ENCODE data around the gene SULF2.

The SULF2 gene

DNA sequence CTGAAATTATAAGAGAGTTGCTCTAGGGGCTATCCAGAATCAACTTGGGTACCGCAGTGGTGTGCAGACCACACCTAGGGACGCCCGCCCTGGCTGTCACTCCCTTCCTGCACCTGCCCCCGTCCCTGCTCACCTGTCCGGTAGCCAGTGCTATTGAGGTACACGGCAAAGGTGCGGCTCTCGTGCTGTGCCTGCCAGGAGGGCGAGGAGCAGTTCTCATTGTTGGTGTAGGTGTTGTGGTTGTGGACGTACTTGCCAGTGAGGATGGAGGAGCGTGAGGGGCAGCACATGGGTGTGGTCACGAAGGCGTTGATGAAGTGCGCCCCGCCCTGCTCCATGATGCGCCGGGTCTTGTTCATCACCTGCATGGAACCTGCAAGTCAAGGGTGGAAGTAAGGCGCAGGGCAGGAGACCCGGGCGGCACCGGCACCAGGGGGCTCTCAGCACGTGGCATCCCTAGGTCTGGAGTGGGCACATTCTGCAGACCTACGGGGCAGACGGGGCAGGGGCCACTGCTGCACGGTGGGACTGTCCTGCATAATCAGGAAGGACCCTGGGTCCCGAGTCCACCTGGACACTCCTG, 48.6 kb downstream of the SULF2 start:
- no peak for DNase-seq (ENCODE audit: low read depth)

DNA sequence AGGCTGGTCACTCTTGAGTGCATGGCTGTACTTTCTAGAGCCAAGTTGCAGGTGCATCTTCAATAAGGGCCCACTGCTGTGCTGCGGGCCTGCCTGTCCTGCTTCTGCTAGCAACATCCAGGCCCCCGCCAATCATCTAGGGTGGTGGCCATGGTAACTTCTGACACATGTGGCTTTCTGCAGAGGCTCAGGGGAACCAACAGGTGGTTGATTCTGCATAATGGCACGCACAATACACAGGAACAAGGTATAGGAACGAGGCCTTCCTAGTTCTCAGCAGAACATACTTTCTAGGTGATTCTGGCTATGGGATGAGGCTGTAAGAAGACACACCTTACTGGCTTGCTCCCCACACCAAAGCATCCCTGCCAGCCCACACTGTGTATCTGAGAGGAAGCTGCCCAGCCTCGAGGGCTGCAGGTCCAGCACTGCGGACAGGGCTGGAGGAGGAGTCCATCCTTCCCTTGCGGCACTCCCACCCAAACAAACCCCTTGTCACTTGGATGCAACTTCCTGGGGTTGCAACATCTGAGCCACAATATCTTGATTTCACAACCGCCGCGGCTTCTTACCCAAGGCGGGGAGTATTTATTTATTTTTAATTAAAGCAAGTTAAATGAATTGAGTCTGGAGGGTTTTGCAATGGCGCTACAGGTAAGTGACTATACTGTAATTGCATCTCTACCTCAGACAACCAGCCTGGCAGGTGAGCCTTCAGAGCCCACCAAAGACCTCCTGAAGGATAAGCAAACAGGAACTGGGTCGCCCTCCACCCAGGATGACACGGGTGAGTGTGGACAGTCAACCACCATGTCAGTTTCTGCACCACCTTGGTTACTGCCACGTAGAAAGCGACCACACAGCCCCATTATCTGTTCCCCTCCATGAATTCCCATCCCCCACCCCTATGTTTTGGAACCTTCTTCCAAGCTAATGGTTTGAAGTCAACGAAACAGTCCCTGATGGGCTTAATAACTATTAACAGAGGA, 49.6 kb downstream of the SULF2 start:
- DNase-seq (ENCODE audit: low read depth): no peak

DNA sequence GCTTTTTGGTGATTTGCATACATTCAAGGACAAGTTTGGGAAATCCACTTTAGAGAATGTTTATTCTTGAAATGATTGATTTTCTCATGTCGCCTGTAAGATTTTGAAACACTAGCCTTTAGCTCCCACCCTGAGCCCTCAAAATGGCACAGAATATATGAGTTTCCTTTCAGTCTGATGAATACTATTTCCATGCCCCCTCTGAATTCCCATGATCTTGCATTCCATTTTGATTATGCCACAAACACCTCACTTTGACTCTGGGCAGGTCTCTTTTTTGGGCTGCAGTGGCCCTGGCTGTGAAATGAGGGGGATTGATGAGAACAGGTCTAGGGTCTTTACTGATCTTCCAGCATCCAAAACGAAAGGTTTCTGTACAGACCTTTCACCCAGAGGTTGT, 50.4 kb downstream of the SULF2 start:
- DNase-seq (ENCODE audit: low read depth): no peak

DNA sequence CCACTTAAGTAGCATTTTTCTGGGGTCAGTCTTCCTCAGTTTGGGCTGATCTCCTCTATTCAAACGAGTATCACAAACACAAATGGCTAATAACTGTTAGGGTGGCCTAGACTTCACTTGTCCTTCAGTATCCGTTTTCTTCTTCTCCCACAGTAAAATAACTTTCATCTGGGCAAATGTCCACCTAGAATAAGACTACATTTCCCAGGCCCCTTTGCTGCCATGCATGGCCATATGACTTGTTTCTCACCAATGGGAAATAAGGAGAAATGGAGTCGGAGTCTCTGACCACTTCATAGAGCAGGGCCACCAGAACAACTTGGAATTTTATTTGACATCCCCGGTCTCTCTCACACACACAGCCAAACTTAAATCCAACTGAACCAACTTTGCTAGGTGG, 51.4 kb downstream of the SULF2 start:
- no peak for DNase-seq (ENCODE audit: low read depth)

DNA sequence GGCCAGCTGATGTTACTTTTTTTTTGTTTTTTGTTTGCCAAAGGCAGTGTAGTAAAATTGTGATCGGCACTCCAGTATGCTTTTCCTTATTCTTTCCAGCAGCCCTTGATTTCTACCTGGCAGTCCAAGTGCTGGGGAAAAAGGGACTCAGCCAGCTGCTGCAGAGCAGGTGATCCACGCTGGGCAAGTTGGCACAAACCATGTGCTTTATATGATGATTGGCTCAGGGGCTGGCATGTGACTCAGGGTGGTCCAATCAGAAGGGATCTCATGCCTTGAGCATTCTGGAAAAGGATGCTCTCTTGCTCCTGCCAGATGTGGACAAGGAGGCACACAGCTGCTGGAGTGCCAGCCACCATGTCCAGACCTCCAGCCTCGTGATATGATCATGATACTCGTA, 54.5 kb downstream of the SULF2 start:
- DNase-seq (ENCODE audit: low read depth): no peak

DNA sequence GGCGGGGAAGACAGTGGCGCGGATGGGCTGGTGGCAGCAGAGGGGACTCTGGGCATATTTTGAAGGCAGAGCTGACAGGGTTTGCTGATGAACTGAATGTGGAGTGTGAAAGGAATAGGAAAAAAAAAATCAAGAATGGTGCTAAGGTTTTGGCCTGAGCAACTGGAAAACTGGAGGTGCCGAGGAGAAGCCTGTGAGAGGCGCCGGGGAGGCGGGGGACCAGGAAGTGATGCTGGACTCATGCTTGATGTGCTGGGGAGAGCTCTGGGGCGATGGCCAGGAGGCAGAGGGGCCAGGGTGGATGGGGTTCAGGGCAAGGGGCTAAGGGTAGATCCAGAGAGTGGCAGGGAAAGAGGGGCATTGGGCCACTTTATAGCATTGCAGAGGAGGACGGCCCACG, 55.8 kb downstream of the SULF2 start:
- DNase-seq (ENCODE audit: low read depth): no peak

DNA sequence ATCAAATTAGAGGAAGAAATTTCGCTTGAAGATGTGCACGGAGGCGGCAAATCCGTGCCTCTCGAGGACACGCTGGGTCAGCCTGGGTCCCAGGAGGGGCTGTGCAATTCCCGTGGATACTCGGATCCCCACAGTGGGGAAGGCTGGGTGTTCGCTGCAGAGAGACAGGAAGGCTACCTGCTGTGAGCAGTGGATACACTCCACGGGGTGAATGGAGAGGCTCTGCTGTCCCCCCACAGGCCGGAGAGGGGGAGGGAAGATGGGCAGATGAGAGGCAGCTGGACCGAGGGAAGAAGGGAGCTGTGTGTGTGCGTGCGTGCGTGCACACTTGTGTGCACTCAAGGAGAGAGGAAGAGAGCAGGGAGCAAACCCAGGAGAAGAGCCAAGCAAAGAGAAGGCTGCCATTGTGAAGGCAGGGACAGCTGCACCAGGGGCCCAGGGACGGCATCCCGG, 57.3 kb downstream of the SULF2 start:
- DNase-seq (ENCODE audit: low read depth): no peak

DNA sequence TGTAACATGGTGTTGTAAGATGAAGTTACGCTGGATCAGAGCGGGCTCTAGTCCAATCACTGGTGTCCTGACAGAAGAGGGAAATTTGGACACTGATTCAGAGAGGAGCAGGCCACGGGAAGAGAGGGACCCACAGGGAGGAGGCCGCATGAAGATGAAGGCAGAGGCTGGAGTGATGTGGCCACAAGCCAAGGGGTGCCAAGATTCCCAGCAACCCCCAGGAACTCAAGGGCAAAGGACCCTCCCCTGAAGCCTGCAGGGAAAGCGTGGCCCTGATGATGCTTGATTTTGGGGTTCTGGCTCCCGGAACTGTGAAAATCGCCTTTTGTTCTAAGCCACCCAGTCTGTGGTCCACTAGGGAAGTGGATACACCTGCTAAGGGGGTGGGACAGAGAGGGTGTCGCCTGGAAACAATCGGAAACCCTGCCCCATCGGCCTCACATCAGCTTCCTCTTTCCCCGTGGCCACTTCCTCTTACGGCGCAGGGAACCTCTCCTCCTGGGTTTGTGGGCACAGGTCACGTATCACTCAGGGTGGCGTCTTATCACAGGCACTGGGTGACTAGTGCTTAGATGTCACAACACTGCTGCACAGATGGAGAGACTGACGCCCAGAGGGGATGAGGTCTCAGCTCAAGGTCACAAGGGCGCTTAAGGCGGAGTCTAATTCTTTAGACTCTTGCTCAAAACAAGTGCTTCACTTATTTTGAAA, 58.0 kb downstream of the SULF2 start:
- DNase-seq (ENCODE audit: low read depth): no peak

DNA sequence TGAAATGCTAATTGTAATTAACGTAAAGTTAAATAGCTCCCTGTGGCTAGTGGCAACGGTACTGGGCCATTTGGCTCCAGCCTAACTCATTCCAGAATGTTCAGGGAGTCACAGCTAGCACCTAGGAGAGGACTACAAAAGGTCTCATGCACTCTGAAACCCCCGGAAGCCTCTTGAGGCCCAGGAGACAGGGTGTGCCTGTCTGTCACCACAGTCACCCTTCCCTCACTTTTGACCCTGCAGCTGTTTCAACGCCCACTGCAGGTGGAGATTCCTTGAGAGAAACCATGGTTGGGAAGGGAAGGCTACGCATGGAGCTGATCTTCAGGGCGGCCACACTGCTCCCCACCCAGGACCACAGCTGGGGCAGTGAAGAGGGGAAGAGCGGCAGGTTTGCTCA, 58.6 kb downstream of the SULF2 start:
- no peak for DNase-seq (ENCODE audit: low read depth)

DNA sequence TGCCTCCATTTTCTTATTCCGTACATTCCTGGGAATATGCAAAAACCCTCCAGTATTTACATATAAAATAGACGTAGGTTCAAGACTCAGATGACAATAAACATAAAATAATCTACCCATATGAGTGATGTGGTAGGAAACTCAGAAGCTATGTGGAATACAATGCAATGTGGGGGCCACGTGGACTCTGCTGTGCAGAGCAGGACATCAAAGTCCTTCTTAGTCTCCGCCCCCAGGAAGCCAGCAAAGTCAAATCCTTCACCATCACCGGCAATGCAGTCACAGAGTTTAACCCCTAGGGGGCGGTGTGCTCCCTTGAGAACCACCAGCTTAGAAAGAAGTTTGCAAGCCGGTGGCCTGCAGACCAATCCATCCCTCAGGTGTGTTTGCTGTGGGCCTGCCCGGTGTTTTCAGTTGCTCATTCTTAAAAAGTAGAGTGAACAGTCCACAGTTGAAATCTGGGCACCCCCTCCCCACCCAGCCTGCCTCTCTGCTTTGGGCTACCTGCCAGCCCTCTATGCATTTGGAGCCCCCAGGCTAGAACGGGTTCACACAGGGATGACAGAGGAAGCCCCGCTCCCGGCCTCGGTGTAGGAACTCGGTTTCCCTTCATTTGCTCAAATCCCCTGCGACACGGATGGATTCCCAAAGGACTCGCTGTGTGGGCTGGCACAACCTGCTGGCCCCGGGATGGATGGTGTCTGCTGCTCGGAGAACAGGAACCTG, 59.9 kb downstream of the SULF2 start:
- DNase-seq (ENCODE audit: low read depth): peak; percentile 80

DNA sequence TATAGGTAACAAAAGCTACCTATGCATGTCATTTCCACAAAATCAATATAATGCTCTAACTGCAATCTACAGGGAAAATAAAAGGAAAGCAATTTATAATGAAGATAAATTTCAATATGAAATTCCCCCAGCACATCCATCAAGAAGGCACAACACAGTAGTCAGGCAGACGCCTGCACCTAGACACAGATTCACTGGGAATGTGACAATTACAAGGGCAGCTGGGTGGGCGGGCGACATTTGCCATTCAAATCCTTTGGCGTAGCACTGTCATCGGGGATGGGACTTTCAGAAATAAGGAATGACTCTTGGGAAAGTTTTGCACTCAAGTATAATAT, 60.4 kb downstream of the SULF2 start:
- DNase-seq (ENCODE audit: low read depth): no peak

DNA sequence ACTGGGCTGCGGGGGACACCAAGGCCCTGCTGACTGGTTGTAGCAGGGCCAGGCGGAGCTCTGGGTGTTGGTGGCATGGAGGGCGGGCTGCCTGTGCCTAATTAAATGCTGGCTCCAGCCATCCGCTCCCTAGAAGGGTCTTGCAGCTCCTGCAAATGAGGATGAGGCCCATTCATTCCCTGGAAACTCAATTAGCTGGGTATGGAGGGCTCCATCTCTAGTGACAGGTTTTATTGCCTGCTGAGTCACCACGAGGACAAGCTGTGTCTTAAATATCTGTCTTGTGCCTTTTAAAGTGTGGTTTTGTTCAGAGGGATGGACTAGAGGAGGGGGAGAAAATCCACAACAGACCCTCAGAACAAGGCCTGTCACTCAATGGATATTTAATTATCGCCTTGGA, 60.9 kb downstream of the SULF2 start:
- no peak for DNase-seq (ENCODE audit: low read depth)

DNA sequence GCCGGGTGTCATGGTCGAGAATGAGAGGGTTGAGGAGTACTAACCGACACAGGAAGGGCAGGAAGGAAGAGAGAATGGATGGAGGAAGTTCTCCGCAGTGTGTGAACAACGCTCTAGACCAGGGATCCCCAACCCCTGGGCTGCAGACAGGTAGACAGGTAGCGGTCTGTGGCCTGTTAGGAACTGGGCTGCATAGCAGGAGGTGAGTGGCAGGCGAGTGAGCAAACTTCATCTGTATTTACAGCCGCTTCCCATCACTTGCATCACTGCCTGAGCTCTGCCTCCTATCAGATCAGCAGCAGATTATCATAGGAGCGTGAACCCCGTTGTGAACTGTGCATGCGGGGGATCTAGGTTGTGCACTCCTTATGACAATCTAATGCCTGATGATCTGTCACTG, 62.0 kb downstream of the SULF2 start:
- no peak for DNase-seq (ENCODE audit: low read depth)

DNA sequence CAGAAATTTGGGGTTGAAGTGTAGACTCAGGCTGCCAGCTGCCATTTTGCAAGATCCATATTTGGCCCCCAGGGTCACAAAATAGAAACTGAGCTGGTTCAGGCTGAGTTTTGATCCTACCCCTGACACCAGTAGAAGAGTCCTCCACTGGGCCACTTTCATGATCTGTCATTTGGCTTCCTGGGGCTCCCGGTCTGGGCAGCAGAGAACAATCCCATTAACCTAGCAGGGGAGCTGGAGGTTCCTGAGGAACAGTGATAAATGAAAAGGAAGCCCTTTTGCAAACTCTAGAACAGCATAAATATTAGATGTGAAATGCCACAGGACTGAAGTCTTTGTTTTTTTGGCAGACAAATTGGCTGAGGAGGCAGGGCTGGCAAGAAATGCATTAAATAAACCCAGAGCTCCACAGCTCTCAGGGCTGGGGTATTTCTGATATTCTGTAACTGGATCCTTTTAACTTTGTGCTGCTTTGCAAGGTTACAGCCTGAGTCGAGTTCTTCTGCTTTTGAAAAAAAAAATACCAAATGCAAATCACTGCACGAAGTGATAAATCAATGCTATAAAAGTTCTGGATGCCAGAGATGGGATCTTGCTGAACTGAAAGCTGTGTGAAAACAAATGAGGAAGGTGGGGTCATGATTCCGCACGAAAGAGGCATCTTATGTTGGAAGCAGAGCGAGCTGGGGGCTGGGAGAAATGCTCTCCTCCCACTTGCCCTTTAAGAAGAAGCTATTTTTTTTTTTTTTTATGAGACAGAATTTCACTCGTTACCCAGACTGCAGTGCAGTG, 64.4 kb downstream of the SULF2 start:
- DNase-seq (ENCODE audit: low read depth): no peak

DNA sequence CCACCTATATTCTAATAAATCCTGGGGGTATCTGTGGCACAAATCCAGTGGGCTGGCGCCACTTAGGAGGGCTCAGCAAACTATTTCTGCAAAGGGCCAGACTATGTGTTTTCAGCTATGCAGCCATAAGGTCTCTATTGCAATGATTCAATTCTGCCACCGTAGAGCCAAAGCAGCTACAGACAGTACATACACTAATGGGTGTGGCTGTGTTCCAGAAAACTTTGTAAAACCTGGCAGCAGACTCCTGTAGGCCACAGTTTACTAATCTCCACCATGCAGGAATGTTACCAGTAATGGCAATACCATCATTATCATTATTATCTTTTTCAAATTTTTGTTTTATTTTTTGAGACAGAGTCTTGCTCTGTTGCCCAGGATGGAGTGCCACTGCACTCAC, 65.7 kb downstream of the SULF2 start:
- no peak for DNase-seq (ENCODE audit: low read depth)

DNA sequence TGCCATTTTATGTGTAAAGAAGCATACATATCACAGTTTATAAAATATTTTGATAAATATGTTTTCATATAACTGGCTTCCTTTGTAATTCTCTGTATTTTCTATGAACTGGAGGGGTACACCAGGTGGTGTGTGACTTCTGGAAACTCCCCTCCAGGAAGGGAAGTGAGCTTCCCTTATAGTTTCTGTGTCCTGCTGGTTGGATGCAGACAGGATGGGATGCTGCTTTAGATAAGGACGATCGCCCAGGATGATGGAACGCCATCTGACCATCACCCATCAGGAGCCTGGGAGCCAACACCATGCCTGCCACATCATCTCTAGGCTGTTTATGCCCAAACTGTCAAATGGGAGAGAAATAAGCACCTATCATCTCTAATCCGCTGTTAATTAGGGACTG, 66.1 kb downstream of the SULF2 start:
- no peak for DNase-seq (ENCODE audit: low read depth)

DNA sequence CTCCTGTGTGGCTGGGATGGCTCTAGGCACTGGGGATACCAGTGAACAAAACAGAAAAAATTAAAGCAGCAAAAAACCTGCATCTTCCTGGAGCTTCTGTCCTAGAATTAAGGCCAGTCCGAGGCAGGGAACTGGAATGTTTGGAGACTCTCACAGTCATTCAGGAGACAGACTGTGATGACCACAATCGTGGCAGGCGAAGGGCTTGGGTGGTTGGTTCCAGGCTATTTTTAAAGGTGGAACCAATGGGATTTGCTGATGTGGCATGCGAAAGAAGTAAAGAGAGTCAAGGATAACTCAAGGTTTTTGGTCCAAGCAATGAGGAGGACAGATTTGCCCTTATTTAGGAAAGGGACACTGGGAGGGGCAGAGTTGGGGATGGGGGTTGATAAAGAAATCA, 66.9 kb downstream of the SULF2 start:
- DNase-seq (ENCODE audit: low read depth): no peak

DNA sequence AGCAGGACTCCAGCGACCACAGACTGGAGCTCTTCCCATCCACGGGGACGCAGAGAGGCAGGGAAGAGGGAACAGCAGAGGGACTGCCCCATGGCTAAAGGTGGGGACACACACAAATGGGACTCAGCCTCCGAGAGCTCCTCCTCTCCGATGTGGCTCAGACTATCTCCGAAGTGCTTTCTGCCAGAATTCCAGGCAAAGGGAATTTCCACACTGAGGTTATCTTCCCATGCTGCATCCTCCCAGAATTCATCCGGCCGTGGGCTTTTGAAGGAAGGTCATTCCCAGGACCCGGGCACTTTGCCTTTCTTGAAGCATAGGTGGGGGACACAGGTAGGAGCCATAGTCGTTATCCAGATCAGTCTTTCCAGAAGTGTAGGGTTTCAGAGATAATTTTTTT, 67.9 kb downstream of the SULF2 start:
- DNase-seq (ENCODE audit: low read depth): no peak

DNA sequence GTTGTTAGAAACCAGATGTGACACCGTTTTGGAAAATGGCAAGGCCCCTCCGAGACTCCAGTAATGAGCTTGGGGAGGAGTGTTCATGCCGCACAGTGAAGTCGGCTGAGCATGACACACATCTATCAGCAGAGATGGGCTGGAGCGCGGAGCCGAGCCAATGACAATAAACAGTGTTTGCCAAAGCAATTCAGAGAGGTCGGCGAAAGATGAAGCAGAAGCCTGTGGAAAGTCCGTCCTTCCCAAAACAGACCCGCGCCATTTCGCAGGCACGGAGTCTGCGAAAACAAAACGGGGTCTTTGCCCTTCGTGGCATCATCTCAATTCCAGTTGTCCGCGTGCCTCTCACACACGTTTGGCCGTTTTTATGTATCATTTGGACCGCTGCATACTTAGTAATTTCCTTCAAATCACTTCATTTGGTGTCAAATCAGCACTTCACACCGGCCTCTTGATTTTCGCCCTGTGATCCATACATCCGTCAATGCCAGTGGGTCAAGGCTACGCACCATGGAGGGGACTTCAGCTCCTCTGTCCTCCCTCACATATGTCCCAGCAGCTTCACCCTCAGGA, 71.3 kb downstream of the SULF2 start:
- DNase-seq (ENCODE audit: low read depth): no peak

DNA sequence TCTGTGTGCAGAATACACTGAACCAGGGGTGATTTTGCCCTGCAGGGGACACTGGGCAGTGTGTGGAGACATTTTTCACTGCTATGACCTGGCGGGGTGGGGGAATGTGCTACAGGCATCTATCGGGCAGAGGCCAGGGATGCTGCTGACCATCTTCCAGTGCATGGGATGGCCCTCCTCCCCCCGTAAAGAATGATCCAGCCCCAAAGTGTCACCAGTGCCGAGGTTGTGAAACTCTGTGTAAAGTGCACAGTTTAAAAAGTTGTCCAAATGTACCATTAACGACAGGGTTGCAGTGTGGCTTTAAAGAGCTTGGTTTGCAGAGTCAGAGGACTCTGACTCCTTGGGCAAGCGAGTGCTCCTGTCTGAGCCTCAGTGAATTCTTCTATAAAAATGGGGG, 72.1 kb downstream of the SULF2 start:
- no peak for DNase-seq (ENCODE audit: low read depth)

DNA sequence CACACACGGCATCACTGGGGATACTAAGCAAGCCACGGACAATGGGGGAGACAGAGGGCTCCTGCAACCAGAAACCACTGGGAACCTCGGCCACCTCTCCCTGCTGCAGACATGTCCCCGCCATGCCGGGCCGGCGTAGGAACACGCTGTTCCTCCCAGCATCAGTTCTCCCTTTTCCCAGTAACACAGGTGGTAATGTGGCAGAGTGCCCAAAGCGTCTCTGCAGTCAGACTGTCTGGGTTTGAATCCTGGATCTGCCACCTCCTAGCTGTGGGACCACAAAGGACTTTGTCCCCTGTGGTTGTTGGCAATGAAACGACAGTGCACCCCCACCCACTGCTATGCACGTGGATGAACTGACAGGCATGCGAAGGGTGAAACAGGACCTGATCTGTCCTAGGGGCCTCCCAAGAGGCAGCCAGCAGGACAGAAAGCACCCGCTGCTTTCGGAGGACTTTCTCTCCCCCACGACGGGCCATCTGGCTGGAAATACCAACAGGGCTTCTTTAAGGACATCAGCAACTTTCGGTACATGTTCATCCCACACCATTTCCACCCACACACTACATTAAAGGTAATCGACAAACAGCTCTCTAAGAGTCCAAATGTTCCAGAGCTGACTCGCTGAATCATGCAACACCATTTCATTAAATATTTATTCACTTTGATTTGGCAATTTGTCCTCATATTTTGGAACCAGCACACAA, 74.1 kb downstream of the SULF2 start:
- DNase-seq (ENCODE audit: low read depth): no peak

All from HS-5 (cell line).